A549 treated with ZK216348 at 1 μM for 4 hours (cell line): Measurements from ENCODE around the gene SHOX. TPM values are rescaled to one million over a fixed set of nuclear protein-coding genes. Genes with fewer than 3 reads are reported as not detected.

Experiments
- total RNA-seq: library from RNA; stranded (reverse); fragments of 200-300 nt; extraction: Qiagen RNA extraction; gene quantifications from 5 replicates; pipeline ENCODE4 v1.2.3, GENCODE V29; 2022; ENCODE audit warnings: low read depth

The SHOX gene
- not detected in 5 replicates for total RNA-seq

DNA sequence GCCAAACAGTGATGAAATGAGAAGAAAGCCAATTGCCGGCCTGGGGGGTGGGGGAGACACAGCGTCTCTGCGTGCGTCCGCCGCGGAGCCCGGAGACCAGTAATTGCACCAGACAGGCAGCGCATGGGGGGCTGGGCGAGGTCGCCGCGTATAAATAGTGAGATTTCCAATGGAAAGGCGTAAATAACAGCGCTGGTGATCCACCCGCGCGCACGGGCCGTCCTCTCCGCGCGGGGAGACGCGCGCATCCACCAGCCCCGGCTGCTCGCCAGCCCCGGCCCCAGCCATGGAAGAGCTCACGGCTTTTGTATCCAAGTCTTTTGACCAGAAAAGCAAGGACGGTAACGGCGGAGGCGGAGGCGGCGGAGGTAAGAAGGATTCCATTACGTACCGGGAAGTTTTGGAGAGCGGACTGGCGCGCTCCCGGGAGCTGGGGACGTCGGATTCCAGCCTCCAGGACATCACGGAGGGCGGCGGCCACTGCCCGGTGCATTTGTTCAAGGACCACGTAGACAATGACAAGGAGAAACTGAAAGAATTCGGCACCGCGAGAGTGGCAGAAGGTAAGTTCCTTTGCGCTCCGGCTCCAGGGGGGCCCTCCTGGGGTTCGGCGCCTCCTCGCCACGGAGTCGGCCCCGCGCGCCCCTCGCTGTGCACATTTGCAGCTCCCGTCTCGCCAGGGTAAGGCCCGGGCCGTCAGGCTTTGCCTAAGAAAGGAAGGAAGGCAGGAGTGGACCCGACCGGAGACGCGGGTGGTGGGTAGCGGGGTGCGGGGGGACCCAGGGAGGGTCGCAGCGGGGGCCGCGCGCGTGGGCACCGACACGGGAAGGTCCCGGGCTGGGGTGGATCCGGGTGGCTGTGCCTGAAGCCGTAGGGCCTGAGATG is at the start of gene SHOX:
Gene SHOX, plus strand, starts transcription at position 180 of the 885 bp plus-strand sequence. Its CDS starts 107 bp downstream, at position 287.

Other genes with a start within 250 kb of the SHOX start
- 12.3 to 32.6 TPM (median 25.0 TPM) in 5 replicates for gene PPP2R3B, start 243.9 kb upstream of the SHOX start, total RNA-seq